ENCODE results near the gene WDR89.

DNA sequence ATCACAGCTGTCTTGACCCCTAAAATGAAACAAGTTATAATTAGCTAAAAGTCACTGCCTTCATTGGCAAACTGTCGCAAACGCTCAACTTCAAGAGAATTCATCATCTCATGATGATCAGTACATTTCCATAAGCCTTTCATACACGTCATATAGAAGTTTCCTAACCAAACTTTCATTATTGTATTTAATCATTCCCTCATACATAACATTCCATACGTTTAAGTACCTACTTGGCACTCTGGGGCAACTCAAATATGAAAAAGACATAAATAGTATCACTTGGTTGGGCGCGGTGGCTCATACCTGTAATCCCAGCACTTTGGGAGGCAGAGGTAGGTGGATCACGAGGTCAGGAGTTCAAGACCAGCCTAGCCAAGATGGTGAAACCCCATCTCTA lies 86.1 kb downstream of the WDR89 start:
- TF ChIP-seq, protein P1, sequence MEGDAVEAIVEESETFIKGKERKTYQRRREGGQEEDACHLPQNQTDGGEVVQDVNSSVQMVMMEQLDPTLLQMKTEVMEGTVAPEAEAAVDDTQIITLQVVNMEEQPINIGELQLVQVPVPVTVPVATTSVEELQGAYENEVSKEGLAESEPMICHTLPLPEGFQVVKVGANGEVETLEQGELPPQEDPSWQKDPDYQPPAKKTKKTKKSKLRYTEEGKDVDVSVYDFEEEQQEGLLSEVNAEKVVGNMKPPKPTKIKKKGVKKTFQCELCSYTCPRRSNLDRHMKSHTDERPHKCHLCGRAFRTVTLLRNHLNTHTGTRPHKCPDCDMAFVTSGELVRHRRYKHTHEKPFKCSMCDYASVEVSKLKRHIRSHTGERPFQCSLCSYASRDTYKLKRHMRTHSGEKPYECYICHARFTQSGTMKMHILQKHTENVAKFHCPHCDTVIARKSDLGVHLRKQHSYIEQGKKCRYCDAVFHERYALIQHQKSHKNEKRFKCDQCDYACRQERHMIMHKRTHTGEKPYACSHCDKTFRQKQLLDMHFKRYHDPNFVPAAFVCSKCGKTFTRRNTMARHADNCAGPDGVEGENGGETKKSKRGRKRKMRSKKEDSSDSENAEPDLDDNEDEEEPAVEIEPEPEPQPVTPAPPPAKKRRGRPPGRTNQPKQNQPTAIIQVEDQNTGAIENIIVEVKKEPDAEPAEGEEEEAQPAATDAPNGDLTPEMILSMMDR (conservative IDR thresholded peaks at IDR 0.05; ENCODE audit: low read depth in 2 of 2): no peak
- TF ChIP-seq EZH2phosphoT487 (IDR thresholded peaks at IDR 0.05; ENCODE audit: unreplicated experiment) (no peak), POLR2AphosphoS5 (IDR thresholded peaks at IDR 0.05; ENCODE audit: low read depth) (no peak), EZH2 (IDR thresholded peaks at IDR 0.05; ENCODE audit: low read depth, unreplicated experiment) (no peak), JUNB (IDR thresholded peaks at IDR 0.05; ENCODE audit: unreplicated experiment) (no peak), REST (IDR thresholded peaks at IDR 0.05; ENCODE audit: unreplicated experiment) (no peak), CREB1 (CRISPR knock-in tag; IDR thresholded peaks at IDR 0.05; ENCODE audit: low read depth) (no peak), ZNF114 (CRISPR knock-in tag; IDR thresholded peaks at IDR 0.05) (no peak), STAT1 (IDR thresholded peaks at IDR 0.05; ENCODE audit: unreplicated experiment) (no peak)
- TF ChIP-seq, protein P2, sequence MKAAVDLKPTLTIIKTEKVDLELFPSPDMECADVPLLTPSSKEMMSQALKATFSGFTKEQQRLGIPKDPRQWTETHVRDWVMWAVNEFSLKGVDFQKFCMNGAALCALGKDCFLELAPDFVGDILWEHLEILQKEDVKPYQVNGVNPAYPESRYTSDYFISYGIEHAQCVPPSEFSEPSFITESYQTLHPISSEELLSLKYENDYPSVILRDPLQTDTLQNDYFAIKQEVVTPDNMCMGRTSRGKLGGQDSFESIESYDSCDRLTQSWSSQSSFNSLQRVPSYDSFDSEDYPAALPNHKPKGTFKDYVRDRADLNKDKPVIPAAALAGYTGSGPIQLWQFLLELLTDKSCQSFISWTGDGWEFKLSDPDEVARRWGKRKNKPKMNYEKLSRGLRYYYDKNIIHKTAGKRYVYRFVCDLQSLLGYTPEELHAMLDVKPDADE (IDR thresholded peaks at IDR 0.05): no peak

Data from GM23338 (cell line).